ENCODE results near the gene SEL1L3.

The SEL1L3 gene

DNA sequence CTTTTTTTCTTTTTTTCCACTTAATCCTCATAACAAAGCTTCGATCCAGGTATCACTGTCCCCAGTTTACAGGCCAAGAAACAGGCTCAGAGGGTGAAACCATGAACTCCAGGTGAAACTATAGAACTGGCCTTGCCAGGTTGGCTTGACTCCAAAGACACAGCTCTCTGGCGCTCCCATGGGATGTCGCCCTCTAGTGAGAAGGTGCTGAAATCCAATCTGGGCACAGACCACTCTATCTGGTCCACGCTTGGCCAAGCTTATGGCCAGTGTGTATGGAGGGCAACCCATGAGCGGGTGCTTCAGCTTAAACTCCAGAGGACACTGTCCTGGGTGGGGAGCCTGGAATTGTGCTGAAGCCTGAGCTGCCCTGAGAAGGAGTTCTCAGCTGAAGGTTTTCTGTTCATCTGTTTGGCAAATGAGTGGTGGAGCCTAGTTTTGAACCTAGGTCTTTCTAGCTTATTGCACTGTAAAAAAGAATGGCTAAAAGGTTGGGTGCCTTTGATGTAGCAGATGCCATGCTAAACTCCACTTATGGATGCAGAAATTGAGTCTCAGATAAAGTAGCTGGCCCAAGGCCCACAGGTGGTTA lies 70.5 kb downstream of the SEL1L3 start:
- H3K4me3 ChIP-seq (ENCODE audit: low read length): no peak overlapping the region
- H3K9ac ChIP-seq (ENCODE audit: low read length): no peak overlapping the region
- no peak overlapping the region for H2AFZ ChIP-seq (ENCODE audit: low read depth, low read length)
- no peaks in the 10 kb centered on the region for H3K9me3 ChIP-seq (ENCODE audit: insufficient read depth, low read length)
- H3K36me3 ChIP-seq (replicated peaks; ENCODE audit: low read depth, low read length): peaks cover 43% of the 10 kb centered on the region
- H3K27ac ChIP-seq (ENCODE audit: low read length): no peak overlapping the region
- peaks cover 9% of the 10 kb centered on the region; the same call in 1 of the 2 replicates for H4K20me1 ChIP-seq (ENCODE audit: insufficient read depth, low read length)
- no peak overlapping the region for H3K4me2 ChIP-seq (ENCODE audit: low read length)
- TF ChIP-seq EZH2phosphoT487 (IDR thresholded peaks at IDR 0.05; ENCODE audit: low read depth): no peak
- TF ChIP-seq, protein P1, sequence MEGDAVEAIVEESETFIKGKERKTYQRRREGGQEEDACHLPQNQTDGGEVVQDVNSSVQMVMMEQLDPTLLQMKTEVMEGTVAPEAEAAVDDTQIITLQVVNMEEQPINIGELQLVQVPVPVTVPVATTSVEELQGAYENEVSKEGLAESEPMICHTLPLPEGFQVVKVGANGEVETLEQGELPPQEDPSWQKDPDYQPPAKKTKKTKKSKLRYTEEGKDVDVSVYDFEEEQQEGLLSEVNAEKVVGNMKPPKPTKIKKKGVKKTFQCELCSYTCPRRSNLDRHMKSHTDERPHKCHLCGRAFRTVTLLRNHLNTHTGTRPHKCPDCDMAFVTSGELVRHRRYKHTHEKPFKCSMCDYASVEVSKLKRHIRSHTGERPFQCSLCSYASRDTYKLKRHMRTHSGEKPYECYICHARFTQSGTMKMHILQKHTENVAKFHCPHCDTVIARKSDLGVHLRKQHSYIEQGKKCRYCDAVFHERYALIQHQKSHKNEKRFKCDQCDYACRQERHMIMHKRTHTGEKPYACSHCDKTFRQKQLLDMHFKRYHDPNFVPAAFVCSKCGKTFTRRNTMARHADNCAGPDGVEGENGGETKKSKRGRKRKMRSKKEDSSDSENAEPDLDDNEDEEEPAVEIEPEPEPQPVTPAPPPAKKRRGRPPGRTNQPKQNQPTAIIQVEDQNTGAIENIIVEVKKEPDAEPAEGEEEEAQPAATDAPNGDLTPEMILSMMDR (IDR thresholded peaks at IDR 0.05; ENCODE audit: low read depth, low read length): peak; percentile 61
- no peaks in the 10 kb centered on the region for H3K27me3 ChIP-seq (ENCODE audit: low read depth, low read length)
- no peaks in the 10 kb centered on the region for H3K4me1 ChIP-seq (ENCODE audit: low read length)
- H3K79me2 ChIP-seq (ENCODE audit: low read length): no peaks in the 10 kb centered on the region

DNA sequence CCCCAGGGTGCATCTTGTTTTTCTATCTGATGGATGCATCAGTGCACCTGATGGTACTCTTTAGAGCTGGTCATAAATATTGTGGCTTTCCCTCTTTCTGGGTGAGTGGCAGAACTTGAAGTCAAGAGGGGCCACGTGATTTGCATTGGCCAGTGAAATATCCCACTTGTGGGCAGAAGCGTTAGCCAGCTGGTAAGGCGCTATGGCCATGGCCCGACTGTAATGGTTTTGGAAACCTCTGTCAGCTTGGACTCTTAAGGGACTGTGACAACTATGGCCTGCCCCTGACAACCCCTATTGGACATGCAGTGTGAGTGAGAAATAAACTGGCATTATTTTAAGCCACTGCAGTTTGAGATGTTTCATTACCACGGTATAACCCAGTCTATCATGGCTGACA lies 72.8 kb downstream of the SEL1L3 start:
- no peak overlapping the region for H3K9ac ChIP-seq (ENCODE audit: low read length)
- no peak overlapping the region for H2AFZ ChIP-seq (ENCODE audit: low read depth, low read length)
- no peaks in the 10 kb centered on the region for H3K4me1 ChIP-seq (ENCODE audit: low read length)
- H3K27me3 ChIP-seq (ENCODE audit: low read depth, low read length): no peaks in the 10 kb centered on the region
- TF ChIP-seq EZH2phosphoT487 (IDR thresholded peaks at IDR 0.05; ENCODE audit: low read depth): no peak
- H3K4me3 ChIP-seq (ENCODE audit: low read length): no peak overlapping the region
- peaks cover 51% of the 10 kb centered on the region for H3K36me3 ChIP-seq (replicated peaks; ENCODE audit: low read depth, low read length)
- H3K79me2 ChIP-seq (ENCODE audit: low read length): no peaks in the 10 kb centered on the region
- no peaks in the 10 kb centered on the region for H3K9me3 ChIP-seq (ENCODE audit: insufficient read depth, low read length)
- H4K20me1 ChIP-seq (ENCODE audit: insufficient read depth, low read length): peaks cover 5% of the 10 kb centered on the region; the same call in 1 of the 2 replicates
- no peak overlapping the region for H3K27ac ChIP-seq (ENCODE audit: low read length)
- no peak overlapping the region for H3K4me2 ChIP-seq (ENCODE audit: low read length)

DNA sequence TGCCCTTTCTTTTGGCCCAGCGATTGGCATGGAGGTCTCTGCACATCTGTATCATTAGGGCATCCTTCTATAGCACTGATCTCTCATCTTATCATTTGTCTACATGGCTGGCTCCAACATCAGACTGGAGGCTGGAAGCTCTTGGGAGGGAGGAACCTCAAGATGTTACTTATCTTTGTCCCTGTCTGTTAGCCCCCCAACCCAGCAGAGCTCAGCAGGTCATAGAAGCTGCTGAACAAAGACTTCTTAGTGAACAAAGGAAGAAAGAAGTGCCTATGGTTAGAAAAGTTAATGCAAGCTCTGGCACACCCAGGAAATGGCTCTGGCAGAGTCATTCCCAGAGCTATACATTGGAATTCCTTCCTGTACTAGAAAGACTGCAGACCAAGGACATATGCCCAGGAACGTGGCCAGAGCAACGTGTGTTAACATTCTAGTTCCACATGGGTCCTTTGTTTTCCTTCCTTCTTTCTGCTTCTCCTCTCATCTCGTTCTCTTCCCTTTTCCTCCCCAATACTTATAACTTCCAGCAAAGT lies 74.0 kb downstream of the SEL1L3 start:
- TF ChIP-seq, protein P1 (IDR thresholded peaks at IDR 0.05; ENCODE audit: low read depth, low read length): no peak
- TF ChIP-seq EZH2phosphoT487 (IDR thresholded peaks at IDR 0.05; ENCODE audit: low read depth): no peak
- Histone ChIP-seq H3K36me3 (replicated peaks; ENCODE audit: low read depth, low read length) (peaks cover 63% of the 10 kb centered on the region), H3K4me1 (ENCODE audit: low read length) (no peaks in the 10 kb centered on the region)

DNA sequence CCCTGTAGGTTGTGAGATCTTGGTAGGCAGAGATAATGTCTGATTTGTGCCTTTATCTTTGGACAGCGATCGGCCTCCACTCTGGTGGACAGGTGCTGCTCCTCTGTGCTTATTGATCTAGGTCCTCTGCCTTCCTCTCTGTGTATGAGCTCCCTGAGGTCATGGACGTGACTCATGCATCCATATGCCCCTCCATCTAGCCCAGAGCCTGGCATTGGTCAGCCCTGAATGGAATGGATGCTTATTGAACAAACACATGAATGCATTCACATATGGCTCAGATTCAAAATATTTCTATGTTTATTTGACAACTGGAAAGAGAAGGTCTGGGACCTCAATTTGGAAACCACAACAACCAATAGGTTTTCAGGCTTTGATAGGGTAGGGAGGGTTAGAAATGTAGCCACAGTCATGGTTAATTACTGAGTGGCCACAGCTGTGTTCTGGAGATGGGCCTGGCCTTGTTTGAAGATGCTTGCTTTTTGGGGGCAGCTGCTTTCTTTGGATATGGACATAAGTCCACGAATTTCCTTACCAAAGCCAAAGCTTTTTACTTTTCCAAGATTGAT lies 76.2 kb downstream of the SEL1L3 start:
- Histone ChIP-seq H3K4me1 (ENCODE audit: low read length) (no peaks in the 10 kb centered on the region), H3K79me2 (ENCODE audit: low read length) (no peaks in the 10 kb centered on the region), H3K36me3 (replicated peaks; ENCODE audit: low read depth, low read length) (peaks cover 70% of the 10 kb centered on the region), H3K27ac (ENCODE audit: low read length) (no peak overlapping the region), H3K27me3 (ENCODE audit: low read depth, low read length) (no peaks in the 10 kb centered on the region), H3K9me3 (ENCODE audit: insufficient read depth, low read length) (no peaks in the 10 kb centered on the region), H3K9ac (ENCODE audit: low read length) (no peak overlapping the region), H4K20me1 (ENCODE audit: insufficient read depth, low read length) (no peaks in the 10 kb centered on the region), H2AFZ (ENCODE audit: low read depth, low read length) (no peak overlapping the region), H3K4me3 (ENCODE audit: low read length) (no peak overlapping the region), H3K4me2 (ENCODE audit: low read length) (no peak overlapping the region)
- TF ChIP-seq, protein P1 (IDR thresholded peaks at IDR 0.05; ENCODE audit: low read depth, low read length): no peak
- TF ChIP-seq EZH2phosphoT487 (IDR thresholded peaks at IDR 0.05; ENCODE audit: low read depth): no peak

More for the DNA sequence above, 74.0 kb downstream of the SEL1L3 start:
- Histone ChIP-seq H3K4me3 (ENCODE audit: low read length) (no peak overlapping the region), H3K27ac (ENCODE audit: low read length) (no peak overlapping the region), H3K27me3 (ENCODE audit: low read depth, low read length) (no peaks in the 10 kb centered on the region), H2AFZ (ENCODE audit: low read depth, low read length) (no peak overlapping the region), H3K9me3 (ENCODE audit: insufficient read depth, low read length) (no peaks in the 10 kb centered on the region), H3K79me2 (ENCODE audit: low read length) (no peaks in the 10 kb centered on the region), H3K9ac (ENCODE audit: low read length) (no peak overlapping the region), H4K20me1 (ENCODE audit: insufficient read depth, low read length) (peaks cover 5% of the 10 kb centered on the region; the same call in 1 of the 2 replicates), H3K4me2 (ENCODE audit: low read length) (no peak overlapping the region)
